GM19372 (cell line): ENCODE results near the gene ASB2.

ENCODE experiments used
- ATAC-seq: cut with Tn5 transposase; IDR thresholded peaks from one replicate; pipeline ENCODE4 v1.9.1; 2021; ENCODE audit warnings: mild to moderate bottlenecking, low read depth, moderate library complexity; ENCODE audit not compliant: unreplicated experiment

ASB2 gene

GRCh38 chr14:93951635-93952540 lies 24.5 kb downstream of the ASB2 start:
- ATAC-seq = no peak

- no peak for ATAC-seq
Measured at GRCh38 chr14:93950948-93951634, 25.3 kb downstream of the ASB2 start.

DNA sequence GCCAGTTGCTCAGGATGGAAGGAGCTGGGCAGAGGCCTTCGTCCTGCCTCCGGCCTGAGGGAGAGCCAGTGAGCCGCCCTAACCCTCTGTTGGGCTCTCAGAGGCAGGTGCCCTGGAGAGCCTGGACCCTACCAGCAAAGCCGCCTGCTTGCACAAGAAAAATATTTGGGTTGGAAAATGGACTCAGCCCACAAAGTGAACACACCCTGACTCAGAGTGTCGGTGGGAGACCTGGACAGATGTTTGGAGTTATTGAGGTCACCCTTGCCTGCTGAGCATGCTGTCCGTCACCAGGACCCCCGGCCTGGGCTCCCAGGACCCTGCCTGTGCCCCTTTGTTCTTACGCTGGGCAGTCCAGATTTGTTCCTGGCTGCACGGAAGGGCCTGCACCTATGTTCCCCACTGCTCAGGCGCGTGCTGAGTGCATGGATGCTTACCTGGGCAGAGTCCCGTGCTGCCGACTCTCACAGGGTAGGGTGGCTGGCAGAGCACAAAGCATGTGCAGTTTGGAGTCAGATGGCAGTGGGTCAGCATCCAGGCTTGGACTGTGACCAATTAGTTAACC lies 26.8 kb downstream of the ASB2 start:
- ATAC-seq = no peak

DNA sequence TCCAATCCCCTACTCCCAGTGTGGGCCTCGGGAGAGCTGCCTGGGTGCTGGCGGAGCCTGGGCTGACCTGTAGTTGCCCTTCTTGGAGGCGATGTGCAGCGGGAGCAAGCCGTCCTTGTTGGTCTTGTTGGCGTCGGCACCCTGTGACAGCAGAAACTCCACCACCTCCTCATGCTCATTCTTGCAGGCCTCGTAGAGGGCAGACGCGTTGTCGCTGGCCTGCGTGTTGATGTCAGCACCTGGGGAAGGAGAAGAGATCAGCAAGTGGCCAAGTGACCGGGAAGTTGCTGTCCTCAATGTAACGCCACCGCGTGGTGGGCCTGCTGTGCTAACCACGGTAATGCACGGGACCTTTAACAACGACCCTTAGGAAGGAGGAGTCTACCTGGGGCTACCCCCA lies 29.1 kb downstream of the ASB2 start:
- no peak for ATAC-seq

GRCh38 chr14:93946541-93947090 lies 29.8 kb downstream of the ASB2 start:
- ATAC-seq = no peak

DNA sequence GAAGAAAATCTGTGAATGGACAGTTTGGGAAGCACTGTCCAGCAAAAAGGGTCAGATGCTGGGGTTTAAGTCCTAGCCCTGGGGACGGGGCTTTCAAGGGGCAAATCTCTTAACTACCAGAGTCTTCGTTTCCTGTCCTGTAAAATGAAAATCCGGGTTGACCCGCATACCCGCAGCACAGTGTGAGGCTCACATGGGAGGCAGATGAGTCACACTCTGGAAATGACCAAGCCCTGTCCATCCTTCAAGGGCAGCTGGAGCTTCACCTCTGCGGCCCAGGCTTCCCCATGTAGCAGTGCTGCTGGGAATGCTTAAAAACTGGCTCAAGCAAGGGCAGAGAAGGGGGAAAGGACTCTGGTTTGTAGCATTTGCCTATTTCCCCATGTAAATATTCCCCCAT lies 30.3 kb downstream of the ASB2 start:
- ATAC-seq = no peak

- no peak for ATAC-seq
Measured at GRCh38 chr14:93945070-93945399, 31.3 kb downstream of the ASB2 start.

DNA sequence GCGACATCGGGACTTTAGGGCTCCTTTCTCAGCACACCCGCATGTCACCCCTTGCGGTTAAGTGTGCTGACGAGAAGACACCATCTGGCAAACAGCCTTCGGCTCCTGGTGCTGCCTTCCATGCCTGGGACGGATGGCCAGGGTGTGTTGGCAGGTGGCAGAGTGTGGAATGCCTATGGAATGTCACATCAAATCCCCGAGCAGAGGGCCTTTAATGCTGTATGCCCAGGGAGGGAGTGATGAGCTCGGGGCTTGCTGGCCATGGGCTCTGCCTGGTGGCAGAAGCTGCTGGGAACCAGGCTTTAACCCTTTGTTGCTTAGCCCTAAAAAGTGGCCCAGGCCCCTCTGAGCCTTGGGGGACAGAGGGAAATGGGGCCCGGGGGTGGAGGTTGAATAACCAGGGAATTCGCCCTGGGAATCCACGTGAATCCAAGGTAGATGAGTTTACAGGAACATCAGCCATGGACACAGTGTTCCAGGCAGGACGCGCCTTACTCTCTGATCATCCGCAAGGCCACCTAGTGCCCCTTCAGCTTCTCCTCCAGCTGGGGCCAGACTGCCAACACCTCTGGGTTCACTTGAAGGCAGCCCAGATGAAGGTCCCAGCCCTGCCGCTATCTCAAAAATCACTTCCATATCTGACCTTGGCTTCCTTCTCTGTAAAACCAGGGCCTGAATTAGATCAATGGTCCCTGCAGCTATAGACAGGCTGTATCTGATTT lies 31.9 kb downstream of the ASB2 start:
- no peak for ATAC-seq

GRCh38 chr14:93943930-93944329 lies 32.4 kb downstream of the ASB2 start:
- no peak for ATAC-seq

GRCh38 chr14:93943052-93943451 lies 33.3 kb downstream of the ASB2 start:
- ATAC-seq = no peak

DNA sequence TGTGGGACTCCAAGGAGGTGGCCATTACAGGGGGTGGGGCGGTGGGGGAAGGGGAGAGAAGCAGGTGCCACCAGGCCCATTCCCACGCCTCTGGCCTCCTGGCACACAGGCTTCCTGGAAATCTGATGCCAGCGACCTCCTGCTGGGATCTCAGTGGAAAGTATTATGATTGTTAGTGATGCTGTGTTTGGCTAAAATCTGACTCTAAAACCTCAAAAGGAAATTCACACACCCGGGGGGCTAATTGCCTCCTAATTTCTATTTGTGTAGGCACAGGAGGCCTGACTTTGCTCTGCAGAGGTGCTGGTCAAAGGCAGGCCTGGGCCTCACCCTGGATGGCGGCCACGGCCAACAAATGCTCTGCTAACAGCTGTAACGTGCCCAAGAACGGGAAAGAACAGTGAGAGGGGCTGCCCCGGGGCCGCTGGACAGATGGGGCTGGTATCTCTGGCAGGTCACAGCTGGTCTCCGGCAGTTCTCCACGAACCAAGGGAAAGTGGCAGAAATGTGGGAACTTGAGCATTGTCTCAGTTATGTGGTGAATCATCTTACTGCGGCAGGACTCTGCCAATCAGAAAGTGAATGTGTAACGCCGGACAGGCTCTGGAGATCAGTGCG lies 35.0 kb downstream of the ASB2 start:
- no peak for ATAC-seq

DNA sequence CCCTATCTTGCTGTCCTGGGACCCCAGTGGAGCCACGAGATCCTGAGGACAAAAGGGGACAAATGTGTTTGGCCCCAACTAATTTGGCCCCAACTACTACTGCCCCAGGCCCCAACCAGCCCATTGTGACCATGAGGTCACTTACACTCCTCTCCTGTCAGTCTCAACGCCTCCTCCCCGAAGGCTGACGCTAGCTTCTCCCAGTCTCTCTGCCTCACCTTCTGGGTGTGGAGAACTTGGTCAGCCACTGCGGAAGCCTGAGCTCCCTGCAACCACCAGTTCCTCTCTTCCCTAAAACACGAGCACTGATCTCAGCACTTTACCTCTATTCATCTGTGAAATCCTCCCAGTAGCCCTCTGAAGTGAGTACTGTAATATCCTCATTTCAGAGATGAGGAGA lies 35.9 kb downstream of the ASB2 start:
- ATAC-seq = no peak

DNA sequence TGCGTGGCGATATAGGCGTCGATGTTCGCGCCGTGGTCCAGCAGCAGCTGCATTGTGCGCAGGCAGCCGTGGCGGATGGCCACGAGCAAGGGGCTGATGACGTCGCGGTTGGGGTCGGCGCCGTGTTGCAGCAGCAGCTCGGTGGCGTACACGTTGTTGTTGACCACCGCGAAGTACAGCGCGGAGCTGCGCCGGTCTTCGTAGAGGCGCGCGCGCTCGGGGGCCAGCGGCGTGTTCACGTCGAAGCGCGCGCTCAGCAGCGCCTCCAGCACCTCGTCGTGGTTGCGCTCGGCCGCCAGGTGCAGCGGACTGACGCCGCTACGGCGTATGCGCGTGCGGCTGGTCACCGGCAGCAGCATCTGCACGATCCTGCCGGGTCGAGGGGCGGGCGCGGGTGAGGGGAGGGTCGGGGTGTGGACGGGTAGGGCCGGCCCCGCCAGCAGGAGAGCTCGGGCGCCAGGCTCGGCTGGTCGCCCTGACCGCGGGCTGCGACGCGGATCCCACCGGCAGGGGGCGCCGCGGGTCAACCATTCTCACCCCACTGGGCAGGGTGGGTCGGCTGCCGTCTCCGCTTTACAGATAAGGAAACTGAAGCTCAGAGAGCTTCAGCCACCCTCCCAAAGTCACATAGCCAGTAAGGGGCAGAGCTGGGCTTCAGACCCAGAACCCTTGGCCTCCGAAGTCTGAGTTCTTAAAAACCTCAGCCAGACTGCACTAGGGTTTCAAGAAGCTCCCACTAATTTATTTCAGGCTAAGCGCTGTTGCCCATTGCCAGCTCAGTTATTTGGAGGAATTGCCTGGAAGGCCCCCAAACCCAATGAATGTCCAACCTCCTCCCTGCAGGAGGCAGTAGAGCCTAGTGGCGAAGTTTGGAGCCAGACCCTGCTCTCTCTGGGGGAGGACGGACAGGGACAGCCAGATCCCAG lies 36.8 kb downstream of the ASB2 start:
- ATAC-seq = peak; percentile 89

- no peak for ATAC-seq
Measured at GRCh38 chr14:93938751-93939303, 37.5 kb downstream of the ASB2 start.

- no peak for ATAC-seq
Measured at GRCh38 chr14:93937519-93937918, 38.9 kb downstream of the ASB2 start.

DNA sequence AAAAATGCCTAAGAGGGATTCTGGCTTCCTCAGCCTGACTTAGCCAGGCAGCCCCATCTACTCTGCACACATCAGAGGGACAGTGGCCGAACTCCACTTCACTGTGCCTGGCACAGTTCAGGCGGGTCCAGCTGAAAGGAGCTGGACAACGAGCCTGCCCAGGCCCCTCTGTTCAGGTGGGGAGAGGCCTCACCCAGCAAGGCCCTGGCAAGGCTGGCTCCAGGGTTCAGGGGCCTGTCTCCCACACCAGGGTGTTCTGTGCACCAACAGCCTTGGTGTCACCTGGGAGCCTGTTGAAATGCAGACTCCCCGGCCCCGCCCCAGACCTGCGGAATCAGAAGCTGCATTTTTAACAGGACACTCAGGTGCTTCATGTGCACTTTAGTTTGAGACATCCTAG lies 39.4 kb downstream of the ASB2 start:
- no peak for ATAC-seq

DNA sequence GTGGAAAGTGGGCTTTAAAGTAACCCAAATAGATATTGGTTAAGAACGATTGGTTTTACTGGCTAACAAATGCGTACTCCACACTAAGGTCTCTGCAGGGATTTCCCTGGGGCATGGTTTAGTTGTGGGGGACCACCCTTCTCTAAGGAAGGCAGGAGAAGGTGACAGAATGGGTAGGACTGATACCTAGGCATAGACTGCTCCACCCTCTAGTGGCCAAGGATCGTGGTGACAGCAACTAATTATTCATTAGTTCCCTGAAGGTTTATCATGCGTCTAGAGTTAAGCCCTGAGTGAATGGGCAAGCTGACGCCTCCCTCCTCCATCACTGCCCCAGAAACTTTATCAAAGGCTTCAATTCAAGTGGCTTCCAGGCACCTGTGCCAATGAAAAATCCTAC lies 40.1 kb downstream of the ASB2 start:
- no peak for ATAC-seq

GRCh38 chr14:93935213-93935612 lies 41.2 kb downstream of the ASB2 start:
- no peak for ATAC-seq

- ATAC-seq = no peak
Measured at GRCh38 chr14:93932642-93933041, 43.7 kb downstream of the ASB2 start.
